Measurements from ENCODE around the gene ACTN4.
A peak's percentile ranks its signal among the peaks of the same experiment; 100 is the strongest.

The ACTN4 gene

DNA sequence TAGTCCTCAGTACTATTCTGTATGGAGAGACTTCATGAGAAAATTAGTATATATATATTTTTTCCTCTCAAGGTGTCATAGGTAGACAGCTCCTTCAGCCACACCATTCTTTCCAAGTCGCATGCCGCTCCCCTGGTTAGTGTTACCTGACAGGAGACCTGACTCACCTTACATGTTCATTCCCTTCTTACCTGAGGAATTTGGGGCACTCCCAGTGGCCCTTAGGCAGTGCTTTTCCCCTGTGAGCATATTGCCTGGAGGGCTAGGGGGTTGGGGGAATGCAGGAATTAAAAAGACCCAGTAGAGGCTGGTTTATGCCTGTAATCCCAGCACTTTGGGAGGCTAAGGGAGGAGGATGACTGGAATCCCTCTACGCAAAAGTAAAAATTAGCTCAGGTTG lies 9.0 kb upstream of the ACTN4 start:
- no peak for FAIRE-seq

DNA sequence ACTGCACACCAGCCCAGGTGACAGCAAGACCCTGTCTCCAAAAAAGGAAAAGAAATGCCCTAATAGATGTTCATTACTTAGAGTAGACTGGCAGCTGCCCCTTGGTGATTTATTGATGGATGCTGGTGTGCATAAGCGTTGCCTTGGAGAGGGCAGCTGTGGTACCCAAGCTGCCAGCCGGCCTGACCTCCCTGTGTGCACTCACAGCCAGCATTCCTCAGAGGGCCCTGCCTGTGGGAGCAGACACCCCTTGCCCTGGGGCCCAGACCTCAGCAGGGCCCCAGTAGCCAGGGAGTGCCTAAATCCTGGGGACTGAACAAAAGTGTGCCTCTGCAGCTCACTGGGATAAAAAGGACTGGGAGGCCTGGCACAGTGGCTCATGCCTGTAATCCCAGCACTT lies 7.8 kb upstream of the ACTN4 start:
- no peak for FAIRE-seq

DNA sequence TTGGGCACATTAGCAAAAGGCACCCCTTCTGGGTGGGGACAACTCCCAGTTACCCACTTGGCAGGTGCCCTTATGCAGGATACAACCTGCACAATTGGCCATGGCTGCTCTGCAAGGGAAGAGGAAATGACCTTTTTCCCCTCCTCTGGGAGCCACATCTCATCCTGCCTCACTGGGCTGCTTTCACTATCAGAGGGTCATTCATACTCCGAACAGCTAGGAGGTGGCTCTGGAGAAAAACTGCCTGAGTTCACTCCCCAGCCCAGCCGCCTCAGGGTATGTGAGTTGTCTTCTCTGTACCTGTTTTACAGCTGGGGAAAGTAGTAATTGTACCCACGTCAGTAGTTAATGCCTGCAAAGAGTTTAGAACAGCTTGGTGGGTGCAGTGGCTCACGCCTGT lies 7.1 kb upstream of the ACTN4 start:
- FAIRE-seq = no peak

DNA sequence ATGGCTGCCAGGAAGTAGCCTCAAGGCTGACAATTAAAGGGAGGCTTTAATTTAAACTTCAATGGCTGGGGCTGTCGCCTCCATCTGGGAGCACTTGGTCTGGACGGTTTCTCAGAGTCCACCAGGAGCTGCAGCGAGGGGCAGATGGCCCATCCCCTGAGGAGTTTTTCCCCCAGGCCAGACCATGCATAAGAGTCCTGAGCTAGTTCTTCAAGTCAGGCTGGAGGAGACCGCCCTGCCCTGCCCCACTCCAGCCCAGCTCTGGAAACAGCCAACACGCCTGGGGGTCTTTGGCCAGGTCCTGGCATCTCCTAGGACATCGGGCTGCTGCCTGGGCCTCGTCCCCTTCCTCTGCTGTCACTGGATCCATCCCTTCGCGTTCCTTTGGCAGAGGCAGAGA lies 5.3 kb upstream of the ACTN4 start:
- FAIRE-seq = no peak

DNA sequence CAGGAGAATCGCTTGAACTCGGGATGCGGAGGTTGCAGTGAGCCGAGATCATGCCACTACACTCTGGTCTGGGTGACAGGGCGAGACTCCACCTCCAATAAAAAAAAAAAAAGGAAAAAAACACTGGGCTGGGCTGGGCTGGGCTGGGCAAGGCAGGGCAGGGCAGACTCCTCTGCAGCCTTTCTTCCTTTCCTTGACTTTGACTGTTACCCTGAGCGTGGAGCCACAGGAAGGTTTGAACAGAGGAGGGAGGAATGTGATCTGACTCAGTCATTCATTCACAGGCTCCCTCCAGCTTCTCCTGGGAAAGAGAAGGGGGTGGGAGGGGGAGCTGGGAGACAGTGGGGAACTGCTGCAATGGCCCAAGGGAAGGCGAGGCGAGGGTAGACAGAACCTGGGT lies 2.7 kb upstream of the ACTN4 start:
- no peak for FAIRE-seq

DNA sequence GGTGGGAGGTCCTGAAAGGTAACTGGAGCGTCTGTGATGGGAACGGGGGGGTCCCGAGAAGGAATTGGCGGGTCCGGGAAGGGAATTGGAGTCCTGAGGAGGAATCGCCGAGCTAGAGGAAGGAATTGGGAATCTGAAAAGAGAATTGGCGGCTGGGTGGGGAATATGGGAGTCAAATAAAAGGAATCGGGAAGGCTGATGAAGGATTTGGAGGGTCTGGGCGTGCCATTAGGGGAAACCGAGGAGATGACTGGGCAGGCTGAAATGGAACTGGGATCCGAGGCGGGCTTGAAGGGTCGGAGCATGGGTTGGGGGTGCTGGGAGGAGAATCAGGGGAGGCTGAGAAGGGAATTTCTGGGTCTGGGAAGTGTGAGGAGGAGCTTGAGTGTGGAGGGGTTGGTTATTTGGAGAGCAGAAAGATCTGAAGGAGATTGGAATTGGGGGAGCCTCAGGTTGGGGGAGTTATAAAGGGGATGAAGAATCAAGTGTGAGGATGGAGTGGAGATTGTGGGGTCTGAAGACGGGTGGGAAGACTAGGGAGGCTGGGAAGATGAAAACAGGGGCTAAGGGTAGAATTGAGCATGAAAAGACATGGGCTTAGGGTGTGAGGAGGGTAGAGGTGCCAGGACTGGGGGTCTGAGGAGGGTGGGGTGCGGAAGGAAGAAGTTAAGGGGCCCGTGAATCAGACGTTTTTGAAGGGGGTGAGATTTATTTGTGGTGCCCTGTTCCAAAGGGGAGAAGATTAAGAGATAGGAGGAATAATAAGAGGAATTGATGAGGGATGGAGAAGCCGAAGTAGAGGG lies 718 bp downstream of the ACTN4 start:
- no peak for FAIRE-seq

DNA sequence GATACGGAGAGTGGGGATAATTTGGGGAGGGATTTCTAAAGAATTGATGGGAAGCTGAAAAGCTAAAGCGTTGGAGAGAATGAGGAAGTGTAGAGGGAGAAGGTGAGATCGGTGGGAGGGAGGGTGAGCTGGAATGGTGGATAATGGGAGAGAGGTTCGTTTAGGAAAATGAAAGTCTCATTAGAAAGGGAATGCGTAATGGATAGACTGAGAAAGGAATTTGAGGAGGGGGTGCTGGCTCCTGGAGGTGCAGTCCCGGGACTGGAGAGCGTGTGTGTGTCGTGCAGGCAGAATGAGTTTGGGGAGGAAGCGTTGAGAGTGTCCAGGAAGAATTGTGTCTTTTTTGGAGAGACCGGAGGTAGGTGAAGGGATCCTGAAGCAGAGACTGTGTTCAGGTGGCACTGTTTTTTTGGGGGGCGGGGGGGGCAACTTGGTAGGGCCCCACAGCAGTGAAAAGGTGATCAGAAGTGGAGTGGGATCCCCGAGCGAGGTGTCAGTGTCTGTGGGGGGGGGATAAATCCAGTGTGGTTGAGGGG lies 1.4 kb downstream of the ACTN4 start:
- FAIRE-seq = no peak

DNA sequence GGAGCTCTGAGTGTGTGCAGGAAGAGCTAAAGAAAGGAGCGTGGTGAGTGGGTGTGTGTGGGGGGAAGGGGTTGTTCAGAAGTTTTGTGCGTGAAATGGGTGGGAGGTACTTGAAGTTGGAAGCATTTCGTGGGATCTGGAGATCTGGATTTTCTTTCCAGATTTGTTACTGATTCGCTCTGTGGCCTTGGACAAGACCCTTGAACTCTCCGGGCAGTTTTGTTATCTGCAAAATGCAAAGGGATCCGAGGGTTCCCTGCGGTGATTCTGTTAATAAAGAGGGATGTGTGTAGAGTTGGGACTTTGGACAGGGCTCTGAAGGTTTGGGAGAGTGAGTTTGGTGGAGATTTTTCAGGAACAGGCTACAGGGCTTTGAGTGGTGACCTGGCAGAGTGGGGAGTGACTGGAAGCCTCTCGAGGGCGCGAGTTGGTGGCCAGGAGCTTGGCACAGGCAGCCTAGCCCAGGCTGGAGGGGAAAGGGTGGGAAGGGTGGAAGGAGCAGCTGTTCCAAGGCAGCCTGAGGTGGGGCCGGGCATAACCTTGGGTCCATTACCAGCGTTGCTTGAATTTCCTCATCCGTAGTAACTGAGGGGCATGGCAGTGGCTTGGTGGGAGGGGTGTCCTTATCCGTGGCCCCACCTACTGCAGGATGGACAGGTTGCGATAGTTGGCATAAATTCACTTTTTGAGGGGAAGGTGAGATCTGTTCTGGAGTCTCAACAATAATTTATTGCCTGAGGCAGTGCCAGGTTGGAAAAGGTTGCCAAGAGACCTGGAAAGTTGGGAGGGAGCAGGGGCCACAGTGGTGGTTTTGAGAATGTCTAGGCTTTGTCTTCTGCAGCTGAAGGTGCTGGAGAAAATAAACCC lies 2.1 kb downstream of the ACTN4 start:
- FAIRE-seq = no peak

DNA sequence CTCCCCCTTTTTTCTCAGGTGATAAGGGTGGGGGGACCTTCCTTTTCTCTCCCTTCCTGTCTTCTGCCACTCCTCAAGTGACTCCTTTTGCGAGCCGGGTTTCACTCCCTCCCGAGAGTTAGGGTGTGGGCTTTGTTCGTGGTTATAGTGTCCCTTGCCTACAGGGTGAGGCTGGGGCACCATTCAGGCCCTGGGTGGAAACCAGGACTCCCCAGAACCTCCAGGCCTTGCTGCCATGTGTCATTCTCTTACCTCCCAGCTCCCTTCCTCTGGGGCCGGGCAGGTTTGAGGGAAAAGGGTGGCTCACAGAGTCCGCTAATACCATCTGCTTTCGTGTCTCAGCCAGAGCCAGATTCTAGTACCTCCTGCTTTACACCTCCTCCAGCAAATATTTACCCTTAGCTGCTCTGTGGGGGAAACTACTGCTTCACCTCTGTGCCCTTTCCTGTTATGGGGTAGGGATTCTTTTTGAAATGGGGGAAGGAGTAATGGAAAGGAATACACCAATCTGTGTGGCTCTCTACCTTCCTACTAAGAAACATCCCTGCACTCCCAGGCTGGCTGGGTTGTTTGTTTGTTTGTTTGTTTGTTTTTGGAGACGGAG lies 2.8 kb downstream of the ACTN4 start:
- FAIRE-seq = no peak

DNA sequence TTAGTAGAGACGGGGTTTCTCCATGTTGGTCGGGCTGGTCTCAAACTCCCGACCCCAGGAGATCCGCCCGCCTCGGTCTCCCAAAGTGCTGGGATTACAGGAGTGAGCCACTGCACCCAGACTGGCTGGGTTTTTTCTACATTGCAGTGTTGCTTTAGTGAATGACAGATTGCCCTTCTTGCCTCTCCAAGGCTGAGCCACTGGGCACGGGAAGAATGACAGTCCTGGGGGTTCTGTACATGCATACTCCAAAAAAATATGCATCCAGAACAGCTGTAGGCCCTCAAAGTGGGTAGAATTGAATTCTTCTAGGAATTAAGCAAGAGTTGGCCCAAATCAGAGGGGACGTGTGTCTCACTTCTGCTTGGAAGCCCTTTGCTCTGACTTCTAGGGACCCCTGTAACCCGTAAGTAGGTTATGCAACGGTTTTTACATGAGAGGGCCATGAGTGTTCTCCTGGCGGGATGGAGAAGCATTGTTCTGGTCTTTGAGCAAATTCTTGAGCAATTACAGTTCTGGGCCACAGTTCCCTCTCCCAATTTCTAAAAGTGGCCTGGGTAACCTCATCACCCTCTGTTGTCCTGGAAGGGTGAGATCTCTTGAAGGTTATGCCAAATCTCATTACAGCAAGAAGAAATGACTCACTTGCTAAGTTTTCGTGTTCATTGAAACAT lies 3.6 kb downstream of the ACTN4 start:
- no peak for FAIRE-seq

DNA sequence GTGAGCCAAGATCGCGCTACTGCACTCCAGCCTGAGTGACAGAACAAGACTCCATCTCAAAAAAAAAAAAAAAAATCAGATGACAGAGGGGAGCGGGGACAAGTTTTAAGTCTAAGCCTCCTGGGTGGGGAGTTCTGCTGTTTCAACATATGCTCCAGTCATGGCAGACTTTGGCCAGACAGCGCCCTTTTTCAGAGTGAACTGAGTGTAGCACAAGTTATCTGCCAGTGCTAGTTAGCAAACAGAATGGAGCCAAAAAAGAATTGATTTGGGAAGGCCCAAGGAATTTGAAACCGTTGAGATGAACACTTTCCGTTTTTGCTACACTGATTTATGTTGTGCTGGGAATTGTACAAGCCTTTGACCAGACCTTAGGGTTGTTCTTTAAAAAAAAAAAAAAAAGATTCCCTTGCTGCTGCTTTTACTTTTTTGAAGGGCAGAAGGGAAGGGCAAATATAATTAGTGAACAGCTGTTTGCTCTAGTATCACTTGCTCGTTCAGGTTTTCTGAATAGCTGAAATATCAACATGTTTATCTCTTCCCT lies 5.7 kb downstream of the ACTN4 start:
- FAIRE-seq = no peak

DNA sequence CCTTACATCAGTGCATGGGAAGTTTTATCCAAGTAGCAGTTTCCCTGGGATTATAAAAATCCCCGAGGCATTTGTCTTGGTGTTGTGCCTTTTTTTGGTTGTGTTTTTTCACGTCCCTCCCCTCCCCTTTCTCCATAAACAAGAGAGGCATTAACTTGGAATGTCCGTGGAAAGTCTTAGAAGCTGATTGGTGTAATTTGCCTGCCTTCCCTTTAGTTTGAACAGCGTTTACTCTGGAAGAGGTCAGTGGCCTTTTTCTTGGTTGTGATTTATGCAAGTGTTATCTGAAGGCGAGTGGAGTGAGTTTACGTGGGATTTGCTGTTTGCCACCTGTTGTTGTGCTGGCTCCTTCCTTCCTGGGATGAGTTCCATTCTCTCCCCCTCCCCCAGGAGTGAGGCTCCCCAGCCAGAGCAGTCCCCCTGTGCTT lies 7.2 kb downstream of the ACTN4 start:
- no peak for FAIRE-seq

DNA sequence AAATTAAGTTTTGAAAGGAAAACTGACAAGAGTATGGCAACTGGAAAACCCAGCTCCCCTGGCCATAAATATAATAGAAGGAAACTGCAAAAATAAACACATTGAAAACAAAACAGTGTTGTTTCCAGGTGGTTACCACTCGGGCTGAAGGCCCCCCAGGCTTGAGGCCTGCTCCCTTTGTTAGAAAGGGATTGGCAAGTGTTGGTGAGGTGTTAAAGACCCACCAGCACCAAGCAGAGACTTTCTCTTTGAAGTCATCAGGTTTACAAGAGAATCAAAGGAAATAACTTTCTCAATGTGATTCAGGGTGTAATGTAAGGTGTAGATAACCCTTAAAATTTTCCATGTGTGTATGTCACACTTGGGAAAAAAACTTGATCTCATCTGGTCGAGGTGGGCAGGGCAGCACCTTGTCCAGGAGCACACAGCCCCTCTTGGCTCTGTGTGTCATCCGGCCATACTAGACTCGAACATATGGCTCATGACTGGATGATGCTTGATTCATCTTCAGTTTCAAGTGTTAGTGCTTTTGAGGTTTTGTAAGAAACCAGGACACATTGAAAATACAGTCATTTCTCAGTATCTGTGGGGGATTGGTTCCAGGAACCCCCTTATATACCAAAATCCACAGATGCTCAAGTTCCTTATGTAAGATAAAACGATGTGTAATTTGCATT lies 7.8 kb downstream of the ACTN4 start:
- FAIRE-seq = no peak

DNA sequence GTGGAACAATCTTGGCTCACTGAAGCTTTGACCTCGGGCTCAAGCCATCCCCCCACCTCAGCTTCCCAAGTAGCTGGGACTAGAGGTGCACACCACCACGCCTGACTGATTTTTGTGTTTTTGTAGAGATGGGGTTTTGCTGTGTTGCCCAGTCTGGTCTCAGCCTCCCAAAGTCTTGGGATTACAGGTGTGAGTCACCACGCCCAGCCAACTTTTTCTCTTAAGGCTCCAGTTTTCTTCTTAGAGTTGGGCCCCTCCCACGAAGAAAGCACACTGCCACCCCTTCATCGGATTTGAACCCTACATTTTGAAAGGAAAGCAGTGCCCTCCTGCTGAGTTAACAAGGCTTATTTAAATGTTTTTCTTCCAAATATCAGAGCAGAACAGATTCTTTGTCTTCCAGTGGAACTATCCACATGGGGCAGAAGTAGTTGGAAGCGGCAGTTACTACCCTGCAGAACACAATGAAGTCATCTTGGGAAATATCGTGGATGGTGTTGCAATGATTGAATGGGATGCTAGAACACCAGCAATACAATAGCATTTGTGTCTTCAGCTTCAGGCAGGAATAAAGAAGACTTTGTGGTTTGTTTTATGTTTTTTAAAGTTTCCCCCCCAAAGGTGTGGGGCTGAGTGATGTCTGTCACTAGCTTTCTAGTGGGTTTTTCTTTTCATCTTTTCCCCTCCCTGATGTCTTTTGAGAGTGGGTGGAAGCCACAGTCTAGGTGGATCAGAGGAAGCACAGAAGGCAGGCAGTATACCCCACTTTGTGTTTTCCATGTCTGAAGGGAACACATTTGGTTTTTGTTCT lies 8.9 kb downstream of the ACTN4 start:
- FAIRE-seq = no peak

DNA sequence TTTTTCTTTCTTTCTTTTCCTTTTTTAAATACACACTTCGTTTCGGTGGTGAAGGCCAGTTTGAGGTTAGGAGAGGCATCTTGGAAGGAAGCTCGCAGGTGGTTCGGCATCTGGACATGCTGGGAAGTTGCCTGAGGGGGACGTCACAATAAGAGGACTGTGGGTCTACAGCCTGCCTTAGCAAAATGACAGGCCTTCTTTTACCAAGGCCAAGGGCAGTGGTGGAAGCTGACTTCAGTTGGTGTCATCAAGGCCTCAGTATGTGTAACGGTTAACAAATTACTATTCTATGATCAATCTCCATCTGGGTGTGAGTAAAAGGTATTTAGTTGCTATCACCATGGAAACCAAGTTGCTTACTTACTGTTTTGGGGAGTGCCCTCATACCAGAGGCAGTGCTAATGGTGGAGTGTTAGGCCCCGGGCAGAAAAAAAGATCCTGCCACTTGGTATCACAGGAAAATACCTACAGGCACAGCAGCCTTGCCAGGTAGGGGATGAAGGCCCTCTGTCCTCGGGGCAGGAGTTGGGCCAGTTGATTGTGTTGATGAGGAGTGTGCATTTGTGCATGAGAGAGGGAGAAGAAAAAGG lies 10.3 kb downstream of the ACTN4 start:
- FAIRE-seq = no peak

DNA sequence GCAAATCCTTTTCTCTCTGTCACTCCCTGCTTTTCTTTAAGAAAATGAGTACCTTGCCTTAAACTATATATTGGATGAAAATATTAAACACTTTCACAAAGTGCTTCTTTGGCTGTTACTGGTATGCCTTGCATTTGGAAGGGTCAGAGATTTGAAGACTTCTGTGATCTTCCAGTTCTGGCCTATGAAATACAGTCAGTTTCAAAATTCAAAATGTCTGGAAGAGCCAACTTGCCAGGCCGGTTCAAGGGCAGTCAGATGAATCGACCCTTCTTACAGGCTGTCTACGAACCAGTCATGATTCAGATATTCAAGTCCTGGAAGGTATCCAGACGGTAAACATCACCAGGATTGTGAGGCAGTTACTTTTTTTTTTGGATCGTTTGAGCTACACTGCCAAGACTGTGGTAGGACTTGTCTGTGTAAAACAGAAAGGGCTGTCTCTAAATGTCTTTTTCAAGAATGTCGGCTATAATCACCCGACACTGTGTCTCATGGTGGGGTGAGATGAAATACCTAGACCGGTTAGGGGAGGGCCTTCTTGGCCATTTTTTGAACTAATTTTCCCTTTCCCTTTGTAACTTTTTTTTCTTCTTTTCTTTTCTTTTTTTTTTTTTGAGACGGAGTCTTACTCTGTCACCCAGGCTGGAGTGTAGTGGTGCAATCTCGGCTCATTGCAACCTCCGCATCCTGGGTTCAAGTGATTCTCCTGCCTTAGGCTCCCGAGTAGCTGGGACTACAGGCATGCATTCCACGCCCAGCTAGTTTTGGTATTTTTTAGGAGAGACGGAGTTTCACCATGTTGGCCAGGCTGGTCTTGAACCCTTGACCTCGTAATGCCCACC lies 11.2 kb downstream of the ACTN4 start:
- FAIRE-seq = peak; percentile 86

DNA sequence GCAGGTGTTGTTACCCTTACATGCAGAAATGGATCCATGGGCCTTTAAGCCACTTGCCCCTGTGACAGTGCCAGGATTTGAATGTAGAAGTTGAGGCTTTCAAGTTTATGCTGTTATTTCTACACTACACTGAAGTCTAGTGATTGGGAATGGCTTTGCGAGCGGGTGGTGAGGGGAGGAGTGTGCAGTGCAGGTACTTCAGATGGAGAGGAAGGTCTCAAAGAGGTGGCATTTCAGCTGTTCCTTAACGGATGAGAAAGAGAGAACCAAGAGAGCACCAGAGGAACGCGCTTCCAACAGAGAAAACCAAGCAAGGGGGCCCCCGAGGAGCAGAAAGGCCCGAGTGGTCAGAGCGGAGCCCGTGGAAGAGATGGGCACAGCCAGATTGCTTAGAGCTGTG lies 13.3 kb downstream of the ACTN4 start:
- FAIRE-seq = no peak

DNA sequence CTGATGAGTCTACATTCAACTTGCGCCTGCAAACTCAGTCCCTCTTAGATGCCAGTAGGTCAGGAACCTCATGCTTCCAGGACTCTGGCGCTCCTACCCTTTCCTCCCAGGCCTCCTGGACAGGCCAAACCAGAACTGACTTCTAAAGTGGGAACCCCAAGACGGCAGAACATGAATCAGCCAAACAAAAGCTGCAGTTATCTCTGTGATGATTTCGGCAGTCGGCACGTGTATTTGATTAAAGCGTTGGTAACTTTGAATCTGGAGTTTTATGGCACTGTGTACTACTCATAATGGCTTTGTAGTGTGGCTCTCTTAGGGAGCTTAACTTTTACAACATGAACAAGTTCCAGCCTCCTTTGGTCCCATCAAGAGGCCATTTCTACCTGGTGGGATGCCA lies 13.7 kb downstream of the ACTN4 start:
- no peak for FAIRE-seq

DNA sequence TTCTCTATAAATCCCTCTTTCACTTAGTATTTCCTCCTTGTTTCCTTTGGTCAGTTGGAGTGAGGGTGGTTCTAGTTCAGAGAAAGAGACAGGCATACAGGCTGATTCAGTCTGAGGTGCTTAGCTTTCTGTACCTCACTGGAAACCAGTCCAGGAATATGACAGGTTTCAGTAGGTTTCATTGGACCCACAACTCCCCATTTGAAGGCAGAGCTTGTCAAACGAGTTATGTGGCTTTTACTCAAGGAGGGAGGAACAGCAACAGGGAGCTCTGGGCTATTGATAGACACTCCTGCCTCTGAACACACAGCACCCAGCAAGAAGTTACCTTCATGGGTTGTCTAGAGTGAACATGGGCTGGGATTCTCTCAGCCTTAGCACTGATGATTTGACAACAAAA lies 14.5 kb downstream of the ACTN4 start:
- no peak for FAIRE-seq
